BJ (cell line): Measurements from ENCODE around the gene ANP32B. TPM values are rescaled to one million over a fixed set of nuclear protein-coding genes. Genes with fewer than 3 reads are reported as not detected.
"Not testable (repeated sequence)": the region's sequence is repeated elsewhere in the genome, so short reads cannot be mapped to it uniquely, and the experiment has no call there.

Experiments
- CTCF ChIA-PET: fragments of 350-600 bp; formaldehyde crosslinking; extraction: SDS; loops from one replicate; lab custom pipeline; 2021; ENCODE audit warnings: antibody characterized with exemption, inconsistent platforms; lab: Yijun Ruan, JAX
- POLR2A ChIA-PET: fragments of 300-600 bp; sonication (Branson Sonifier 250); formaldehyde crosslinking; extraction: SDS; loops from one replicate; lab custom pipeline; 2021; ENCODE audit warnings: antibody characterized with exemption; lab: Charles Lee
- DNase-seq: peaks from one replicate; pipeline ENCODE4 v3.0.0-alpha.2; 2011; ENCODE audit warnings: low read depth
- H3K27me3 ChIP-seq: 2 replicates; pipeline ENCODE4 v1.6.0; 2011; ENCODE audit warnings: low read length; ENCODE audit not compliant: control insufficient read depth, insufficient read depth
- H3K36me3 ChIP-seq: 2 replicates; pipeline ENCODE4 v1.5.1; 2011; ENCODE audit warnings: low read length; ENCODE audit not compliant: control insufficient read depth, insufficient read depth
- H3K4me3 ChIP-seq: 2 replicates; pipeline ENCODE4 v1.5.1; 2011; ENCODE audit warnings: low read depth, mild to moderate bottlenecking, control low read depth, low read length
- CTCF ChIP-seq: IDR thresholded peaks from 2 replicates; pipeline ENCODE4 v1.5.1; 2011; ENCODE audit warnings: low read depth, mild to moderate bottlenecking, control low read depth, inconsistent platforms, low read length, moderate library complexity; ENCODE audit not compliant: insufficient read depth
- polyA plus RNA-seq: library from polyadenylated mRNA; depleted of rRNA; stranded (reverse); fragments of >200 nt; gene quantifications from 2 replicates; pipeline ENCODE4 v1.2.3, GENCODE V29; 2011

Gene ANP32B
- polyA plus RNA-seq, 1 experiment: 18.3 TPM

- POLR2A ChIA-PET: no interaction called here
- Histone ChIP-seq H3K36me3 (no peaks in the 10 kb centered on the region), H3K4me3 (no peak overlapping the region), H3K27me3 (peaks cover 1% of the 10 kb centered on the region)
- TF ChIP-seq CTCF: no peak
- CTCF ChIA-PET: interaction anchor here (0.6 to 1.7 kb wide), 7 partner anchors 9 to 127 kb away, joined by 3 to 5 read pairs (median 3); no protein-coding TSS in a partner anchor
- no peak for DNase-seq
Observed at GRCh38 chr9:97958812-97959511, 24.2 kb upstream of the ANP32B start.

- POLR2A ChIA-PET: no interaction called here
- Histone ChIP-seq H3K27me3 (peaks cover 2% of the 10 kb centered on the region), H3K36me3 (no peaks in the 10 kb centered on the region), H3K4me3 (no peak overlapping the region)
- TF ChIP-seq CTCF: no peak
- DNase-seq: no peak
- CTCF ChIA-PET: interaction anchor here (0.8 to 1.7 kb wide), 5 partner anchors 8 to 36 kb away, joined by 3 to 5 read pairs (median 3); no protein-coding TSS in a partner anchor
Observed at GRCh38 chr9:97959585-97959984, 23.6 kb upstream of the ANP32B start.

- CTCF ChIA-PET: interaction anchor here (1.3 kb wide), 1 partner anchor 11 kb away, joined by 3 read pairs; no protein-coding TSS in a partner anchor
- POLR2A ChIA-PET: not testable (repeated sequence)
Observed at GRCh38 chr9:97960678-97961328, 22.3 kb upstream of the ANP32B start.

GRCh38 chr9:97961361-97961760 lies 21.8 kb upstream of the ANP32B start:
- Histone ChIP-seq H3K4me3 (no peak overlapping the region), H3K36me3 (no peaks in the 10 kb centered on the region), H3K27me3 (peaks cover 10% of the 10 kb centered on the region)
- ChIA-PET POLR2A (no interaction called here), CTCF (interaction anchor here (0.8 kb wide), 1 partner anchor 113 kb away, joined by 3 read pairs; no protein-coding TSS in a partner anchor)
- TF ChIP-seq CTCF: no peak
- DNase-seq: no peak

More at GRCh38 chr9:97960678-97961328, 22.3 kb upstream of the ANP32B start:
- not testable (repeated sequence) for H3K27me3 ChIP-seq, H3K36me3 ChIP-seq, DNase-seq, H3K4me3 ChIP-seq

GRCh38 chr9:97962136-97962535 lies 21.0 kb upstream of the ANP32B start:
- CTCF ChIA-PET: interaction anchor here (0.5 to 0.9 kb wide), 3 partner anchors 38 to 354 kb away, joined by 3 to 4 read pairs (median 3); no protein-coding TSS in a partner anchor
- no peak for DNase-seq
- H3K4me3 ChIP-seq: no peak overlapping the region
- H3K36me3 ChIP-seq: no peaks in the 10 kb centered on the region
- no peak for TF ChIP-seq CTCF
- H3K27me3 ChIP-seq: peaks cover 12% of the 10 kb centered on the region
- POLR2A ChIA-PET: no interaction called here
